T47D (cell line): Measurements from ENCODE around the gene ACSF3.

Experiments
- DNase-seq, 2 experiments: peaks; one replicate each; pipeline versions ENCODE4 v3.0.0 to v3.0.0-alpha.2; 2011 to 2012; ENCODE audit warnings: low read depth in 1 of 2, low spot score in 1 of 2
- JUND ChIP-seq: IDR thresholded peaks from 2 replicates; pipeline ENCODE4 v1.6.1; 2012; ENCODE audit warnings: low read depth
- in situ Hi-C: cut with HindIII; loops from 2 replicates; pipeline ENCODE4 v1.10.0; 2016; ENCODE audit warnings: low sequenced_read_pairs, low pct_unique_long_range_greater_than_20kb

The ACSF3 gene

DNA sequence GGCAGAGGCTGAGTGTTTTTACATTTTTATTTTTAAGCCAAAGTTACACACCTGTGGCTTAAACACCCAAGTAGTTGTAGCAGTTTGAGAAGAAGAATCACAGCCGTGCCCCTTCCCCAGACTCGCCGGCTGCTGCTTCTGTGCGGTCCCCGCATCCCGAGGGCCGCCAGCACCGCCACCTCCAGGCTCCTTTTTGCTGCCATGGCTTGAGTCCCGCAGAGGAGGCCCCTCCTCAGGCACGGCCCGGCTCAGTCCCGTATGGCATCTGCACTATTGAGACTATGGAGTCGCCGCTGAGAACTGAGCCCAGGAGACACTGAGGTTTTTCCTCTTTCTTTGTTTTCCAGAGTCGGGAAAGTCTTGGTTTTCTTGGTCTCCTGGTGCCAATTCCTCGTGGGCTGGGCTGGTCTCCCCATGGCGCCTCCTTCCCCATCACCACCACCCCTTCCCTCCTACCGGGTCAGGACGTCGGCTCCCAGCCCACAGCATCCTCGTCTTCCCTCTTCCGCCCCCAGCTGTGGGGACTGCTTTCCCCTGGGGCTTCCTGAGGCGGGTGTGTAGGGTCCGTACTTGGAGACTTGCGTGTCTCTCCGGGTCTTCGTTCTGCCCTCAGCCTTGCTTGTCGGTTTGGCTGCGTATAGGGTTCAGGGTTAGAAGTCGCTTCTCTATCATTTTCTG, 45.3 kb downstream of the ACSF3 start:
- no peak for TF ChIP-seq JUND
- DNase-seq, result no peak
- in situ Hi-C loops, result no loop called here

DNA sequence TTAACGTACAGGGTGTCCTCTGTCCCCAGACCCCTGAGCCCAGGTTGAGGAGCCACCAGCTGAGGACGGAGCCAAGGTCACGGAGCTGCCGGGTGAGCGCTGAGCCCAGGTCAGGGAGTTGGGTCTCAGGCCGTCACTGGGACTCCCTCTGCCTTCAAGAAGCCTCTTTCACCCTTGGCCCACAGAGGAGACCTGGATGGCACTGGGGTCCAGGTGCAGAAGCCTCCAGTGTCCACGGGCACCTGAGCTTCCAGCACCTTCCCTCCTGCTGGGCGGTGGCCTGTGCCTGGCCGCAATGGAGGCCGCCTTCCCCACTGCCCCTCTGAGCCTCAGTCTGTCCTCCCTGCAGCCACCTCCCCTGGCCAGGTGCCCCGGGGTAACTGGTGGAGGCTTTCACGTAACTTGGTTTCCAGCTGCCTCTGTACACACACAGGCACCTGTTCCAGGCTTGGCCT, 46.3 kb downstream of the ACSF3 start:
- in situ Hi-C loops, result no loop called here
- no peak for TF ChIP-seq JUND
- DNase-seq, result no peak

DNA sequence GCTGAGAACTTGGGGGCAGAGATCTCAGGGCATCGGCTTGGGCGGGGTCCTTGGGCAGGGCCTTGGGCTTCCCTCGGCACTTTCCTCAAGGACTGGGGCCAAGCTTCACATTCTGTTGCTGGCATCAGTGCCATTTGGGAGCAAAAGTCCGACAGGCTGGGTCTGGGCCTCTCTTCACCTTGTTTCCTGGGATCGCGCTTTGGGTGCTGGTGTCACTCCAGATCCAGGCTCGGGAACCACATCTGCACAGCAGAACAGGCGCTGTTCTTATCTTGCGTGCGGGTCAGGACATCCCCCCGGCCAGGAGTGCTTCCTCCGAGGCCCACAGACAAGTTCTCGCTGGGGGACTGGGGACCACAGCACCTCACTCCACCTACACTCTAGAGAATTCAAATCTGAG, 46.7 kb downstream of the ACSF3 start:
- no peak for DNase-seq
- in situ Hi-C loops, result no loop called here
- no peak for TF ChIP-seq JUND

DNA sequence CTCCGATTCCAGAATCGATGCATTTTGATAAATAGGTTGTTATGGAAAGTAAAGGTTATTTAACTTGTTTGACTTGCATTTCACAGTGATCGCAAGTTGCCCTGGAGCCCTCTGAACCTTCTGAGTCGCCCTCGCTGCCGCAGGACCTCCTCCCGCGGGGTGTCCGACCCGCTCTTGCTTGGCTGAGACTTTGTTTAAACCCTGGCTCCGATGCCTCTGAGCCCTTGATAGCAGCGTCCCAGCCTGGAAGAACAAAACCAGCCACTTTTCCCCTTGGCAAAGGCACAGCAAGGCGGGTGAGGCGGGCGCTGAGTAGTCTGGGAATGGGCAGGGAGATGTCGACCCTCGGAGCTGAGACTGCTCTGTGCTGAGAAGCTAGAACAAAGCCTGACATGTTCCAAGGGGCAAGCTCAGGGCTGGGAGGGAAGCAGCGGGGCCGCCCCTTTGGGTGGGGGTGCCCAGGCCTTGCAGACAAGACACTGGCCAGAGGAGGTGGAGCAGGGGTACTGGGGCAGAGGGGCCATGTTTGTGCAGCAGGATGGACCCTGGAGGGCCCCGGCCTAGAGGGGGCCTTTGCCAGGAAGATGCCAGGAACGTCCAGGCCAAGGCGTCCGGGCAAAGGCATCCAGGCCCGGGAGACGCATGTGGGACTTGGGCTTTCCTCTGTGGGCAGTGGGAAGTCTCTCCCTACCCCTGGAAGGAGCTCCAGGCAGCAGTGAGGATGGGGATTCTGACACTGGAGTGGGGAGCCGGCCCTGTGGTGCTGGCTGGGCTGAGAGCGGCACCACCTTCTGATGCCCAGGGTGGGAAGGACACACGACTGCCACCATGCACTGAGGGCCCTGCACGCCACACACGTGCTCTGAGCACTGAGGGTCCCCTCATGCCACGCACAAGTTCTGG, 47.6 kb downstream of the ACSF3 start:
- in situ Hi-C loops, result no loop called here
- DNase-seq, result no peak
- TF ChIP-seq JUND, result no peak

DNA sequence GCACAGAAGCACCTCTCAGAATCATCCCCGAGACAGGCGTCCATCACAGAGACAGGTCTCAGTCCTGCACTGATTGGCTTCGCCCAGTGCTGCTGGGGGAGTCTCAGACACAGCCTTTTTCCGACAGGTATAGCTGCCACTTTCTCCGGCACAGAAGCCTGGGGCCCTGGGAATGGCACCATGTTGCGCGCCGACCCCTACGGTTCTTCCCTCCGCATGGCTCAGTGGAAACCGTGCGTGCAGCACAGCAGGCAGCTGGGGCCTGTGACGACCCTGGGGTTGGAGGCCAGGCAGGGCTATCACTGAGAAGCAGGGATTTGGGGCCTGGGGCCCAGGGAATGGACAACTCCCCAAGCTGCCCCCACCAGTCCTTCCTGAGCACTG, 48.2 kb downstream of the ACSF3 start:
- no peak for TF ChIP-seq JUND
- in situ Hi-C loops, result no loop called here
- no peak for DNase-seq

DNA sequence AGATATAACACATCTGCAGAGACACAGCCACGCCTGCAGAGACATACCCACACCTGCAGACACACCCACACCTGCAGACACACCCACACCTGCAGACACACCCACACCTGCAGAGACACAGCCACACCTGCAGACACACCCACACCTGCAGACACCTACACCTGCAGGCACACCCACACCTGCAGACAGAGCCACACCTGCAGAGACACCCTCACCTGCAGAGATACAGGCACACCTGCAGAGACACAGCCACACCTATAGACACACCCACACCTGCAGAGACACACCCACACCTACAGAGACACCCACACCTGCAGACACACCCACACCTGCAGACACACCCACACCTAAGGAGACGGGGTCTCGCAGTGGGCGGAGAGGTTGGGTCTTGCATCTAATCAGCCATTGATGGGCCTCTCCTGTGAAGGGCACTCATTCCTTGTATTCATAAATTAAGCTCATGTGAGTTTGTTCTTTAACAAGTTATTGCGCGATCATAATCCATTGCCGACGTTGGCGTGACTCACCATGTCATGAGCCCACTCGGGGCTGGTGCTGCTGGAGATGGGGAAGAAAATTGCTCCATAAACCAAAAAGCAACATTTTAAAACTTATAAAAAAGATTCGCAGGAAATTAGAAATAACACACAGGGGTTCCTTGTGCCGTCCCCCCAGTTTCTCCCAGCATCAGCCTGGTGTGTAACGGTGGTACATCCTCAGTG, 49.0 kb downstream of the ACSF3 start:
- TF ChIP-seq JUND, result no peak
- DNase-seq, result no peak
- in situ Hi-C loops, result no loop called here

DNA sequence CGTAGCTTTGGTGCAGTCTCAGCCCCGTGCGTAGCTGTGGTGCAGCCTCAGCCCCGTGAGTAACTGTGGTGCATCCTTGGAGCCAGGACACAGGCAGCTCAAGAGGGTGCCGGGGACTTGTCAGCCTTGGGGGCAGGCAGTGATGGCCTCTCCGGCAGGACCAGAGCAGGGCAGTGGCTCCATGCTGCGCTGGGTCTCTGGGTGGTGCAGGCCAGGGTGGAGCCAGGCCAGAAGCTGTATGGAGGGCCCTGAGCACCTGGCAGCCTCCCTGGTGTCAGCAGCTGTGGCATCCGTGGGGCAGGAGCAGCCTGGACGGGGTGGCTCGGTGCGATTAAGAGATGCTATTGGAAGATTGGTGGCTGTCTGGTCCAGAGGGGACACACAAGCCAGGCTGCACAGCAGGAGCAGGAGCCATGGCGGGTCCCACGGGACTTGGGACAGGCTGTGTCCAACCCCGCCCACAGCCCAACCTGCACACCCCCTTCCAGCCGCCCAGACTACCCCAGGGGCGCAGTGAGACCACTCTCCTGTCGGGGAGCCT, 49.6 kb downstream of the ACSF3 start:
- in situ Hi-C loops, result no loop called here

DNA sequence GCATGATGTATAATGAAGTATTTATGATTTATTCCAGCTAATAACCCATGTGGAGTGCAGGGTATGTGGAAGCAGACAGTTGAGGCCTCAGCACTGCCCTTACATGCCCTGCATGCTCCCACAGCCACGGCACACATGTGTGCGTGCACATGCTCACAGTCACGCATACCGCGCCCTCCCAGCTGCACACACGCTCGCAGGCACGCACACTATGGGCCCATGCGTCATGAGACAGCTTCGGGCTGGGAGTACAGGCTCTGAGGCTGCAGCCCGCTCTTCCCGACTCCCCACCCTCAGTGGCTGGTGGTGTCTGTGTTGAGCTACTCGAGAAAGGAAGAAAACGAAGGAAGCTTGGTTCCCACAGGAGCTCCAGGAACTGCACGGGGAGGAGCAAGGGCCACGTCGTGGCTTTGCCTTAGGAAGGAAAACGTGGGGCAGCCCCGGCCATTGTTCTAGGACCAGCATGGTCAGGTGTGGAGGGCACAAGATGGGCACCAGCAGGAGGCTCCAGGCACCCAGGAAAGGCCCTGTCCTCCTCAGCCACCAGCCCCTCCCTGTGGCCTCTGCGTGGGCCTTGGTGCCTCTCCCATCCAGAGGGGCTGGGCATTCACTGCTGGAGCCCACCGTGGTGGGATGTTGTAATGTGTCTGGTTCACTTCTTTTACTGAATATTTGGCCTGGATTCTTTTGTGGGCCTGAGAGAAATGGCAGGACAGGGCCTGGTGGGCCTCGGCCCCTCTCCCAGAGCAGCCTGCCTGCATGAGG, 50.4 kb downstream of the ACSF3 start:
- no peak for TF ChIP-seq JUND
- in situ Hi-C loops, result no loop called here
- DNase-seq, result no peak

More for the DNA sequence above, 49.6 kb downstream of the ACSF3 start:
- TF ChIP-seq JUND, result no peak
- DNase-seq, result no peak

DNA sequence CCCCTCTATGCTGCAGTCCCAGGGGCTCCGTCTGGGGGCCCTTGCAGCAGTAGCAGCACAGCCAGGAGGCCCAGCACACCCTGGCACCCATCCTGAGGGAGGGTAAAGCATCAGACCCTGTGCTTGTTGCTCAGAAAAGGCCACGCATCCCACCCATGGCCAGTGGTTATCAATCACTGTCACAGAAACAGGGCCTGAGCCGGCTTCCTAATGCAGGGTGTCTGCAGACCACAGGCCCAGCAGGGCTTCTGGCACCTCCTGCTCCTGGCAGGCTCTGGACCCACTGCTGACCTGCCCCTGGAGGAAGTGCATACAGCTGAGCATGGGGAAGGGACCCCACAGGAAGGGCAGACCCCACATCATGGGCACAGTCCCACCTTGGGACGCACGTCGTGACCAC, 51.0 kb downstream of the ACSF3 start:
- no peak for TF ChIP-seq JUND
- in situ Hi-C loops, result no loop called here
- DNase-seq, result no peak

DNA sequence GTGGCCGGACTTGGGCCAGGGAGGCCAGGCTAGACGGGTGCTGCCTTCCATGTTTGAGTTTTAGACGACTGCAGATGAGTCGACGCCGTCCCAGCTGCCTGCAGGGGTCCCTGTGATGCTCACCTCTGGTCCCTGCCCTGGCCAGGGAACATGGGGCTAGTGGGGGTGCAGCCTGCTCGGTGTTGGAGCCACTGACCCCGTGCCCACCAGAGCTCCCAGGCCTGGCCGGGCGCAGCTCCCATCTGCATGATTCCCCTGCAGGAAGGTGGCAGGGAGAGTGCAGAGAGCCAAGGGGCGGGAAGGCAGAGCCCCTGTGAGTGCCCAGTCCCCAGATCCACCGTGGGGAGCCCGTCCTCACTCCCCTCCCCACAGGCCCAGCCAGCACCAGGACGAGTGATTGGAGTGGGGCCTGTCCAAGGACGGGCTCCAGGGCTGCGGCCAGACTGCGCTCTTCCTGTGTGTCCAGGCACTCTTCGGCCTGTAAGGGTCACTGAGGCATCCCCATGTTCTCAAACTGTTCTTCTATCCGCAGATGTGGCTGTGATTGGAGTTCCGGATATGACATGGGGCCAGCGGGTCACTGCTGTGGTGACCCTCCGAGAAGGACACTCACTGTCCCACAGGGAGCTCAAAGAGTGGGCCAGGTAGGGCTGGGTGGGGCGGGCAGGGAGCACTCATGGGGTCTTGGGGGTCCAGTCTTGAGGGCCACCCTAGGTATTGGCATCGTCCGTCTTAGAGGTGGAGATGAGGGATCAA, 51.9 kb downstream of the ACSF3 start:
- in situ Hi-C loops, result no loop called here
- TF ChIP-seq JUND, result no peak
- DNase-seq, result no peak

DNA sequence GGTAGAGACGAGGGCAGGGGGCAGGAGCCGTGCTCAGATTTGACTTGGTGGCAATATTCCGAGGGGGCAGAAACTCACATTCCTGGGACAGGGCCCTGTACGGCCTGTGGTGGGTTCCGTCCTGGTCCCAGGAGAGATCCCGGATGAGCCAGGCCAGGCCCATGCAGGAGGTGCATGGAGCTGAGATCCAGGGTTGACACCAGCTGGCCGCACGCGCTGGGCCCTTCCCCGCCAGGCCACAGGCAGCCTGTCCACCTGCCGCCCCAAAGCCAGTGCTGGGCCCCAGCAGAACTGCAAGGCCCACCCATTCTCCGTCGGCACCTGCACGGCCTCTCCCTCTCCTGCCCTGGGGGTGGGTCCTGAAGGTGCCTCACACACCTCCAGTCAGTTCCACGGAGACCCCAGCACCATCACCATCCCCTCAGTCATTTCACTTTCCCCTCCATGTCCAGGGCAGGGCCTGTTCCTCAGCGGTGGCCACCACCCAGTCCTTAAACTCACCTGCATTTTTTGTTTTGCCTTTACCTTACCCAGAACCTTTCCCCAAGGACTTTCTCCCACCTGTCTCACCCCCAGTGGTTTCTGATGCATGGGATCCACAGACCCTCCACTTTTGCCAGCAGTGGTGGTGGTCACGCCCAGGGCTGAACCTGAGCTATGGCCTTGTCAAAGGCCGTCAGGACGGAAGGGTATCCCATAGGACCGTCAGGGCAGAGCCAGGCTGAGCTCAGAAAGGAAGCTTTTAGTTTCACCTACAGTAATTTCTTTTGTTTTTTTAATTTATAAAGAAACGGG, 52.8 kb downstream of the ACSF3 start:
- DNase-seq, result no peak
- in situ Hi-C loops, result no loop called here
- TF ChIP-seq JUND, result no peak
